ENCODE measurements around the gene GAS7.
"Not testable (repeated sequence)": the region's sequence is repeated elsewhere in the genome, so short reads cannot be mapped to it uniquely, and the experiment has no call there.

The GAS7 gene

GRCh38 chr17:9922012-9922848 is 276.2 kb downstream of the GAS7 start:
- DNase-seq (ENCODE audit: low read depth in 2 of 3, low spot score in 2 of 3), result no peak

GRCh38 chr17:9921216-9921615 is 277.2 kb downstream of the GAS7 start:
- DNase-seq (ENCODE audit: low read depth in 2 of 3, low spot score in 2 of 3), result not testable (repeated sequence)

GRCh38 chr17:9918804-9919352 is 279.5 kb downstream of the GAS7 start:
- DNase-seq (ENCODE audit: low read depth in 2 of 3, low spot score in 2 of 3), result no peak

DNA sequence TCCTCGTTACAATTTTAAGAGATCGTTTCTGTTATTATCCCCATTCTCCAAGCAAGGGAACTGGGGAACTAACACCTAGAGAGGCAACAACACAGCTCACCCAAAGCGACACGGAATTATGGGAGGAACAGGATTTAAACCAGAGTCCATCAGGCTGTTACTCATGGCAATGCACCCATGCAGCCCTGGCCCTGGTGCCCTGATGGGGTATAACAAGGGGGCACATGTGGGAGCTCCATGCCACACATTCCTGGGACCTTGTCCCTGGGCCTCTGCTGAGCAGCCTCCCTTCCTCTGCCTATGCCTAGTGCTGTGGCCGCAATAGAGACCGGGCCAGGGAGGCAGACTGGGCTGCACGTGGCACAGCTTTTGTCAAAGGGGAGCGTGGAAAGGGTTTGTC is 280.1 kb downstream of the GAS7 start:
- no peak for DNase-seq (ENCODE audit: low read depth in 2 of 3, low spot score in 2 of 3)

GRCh38 chr17:9917801-9918200 is 280.6 kb downstream of the GAS7 start:
- DNase-seq (ENCODE audit: low read depth in 2 of 3, low spot score in 2 of 3), result no peak

- DNase-seq (ENCODE audit: low read depth in 2 of 3, low spot score in 2 of 3), result no peak
These were observed 281.3 kb downstream of the GAS7 start for GRCh38 chr17:9917131-9917530.

GRCh38 chr17:9916108-9916507 is 282.3 kb downstream of the GAS7 start:
- no peak for DNase-seq (ENCODE audit: low read depth in 2 of 3, low spot score in 2 of 3)

GRCh38 chr17:9913476-9913875 is 284.9 kb downstream of the GAS7 start:
- no peak for DNase-seq (ENCODE audit: low read depth in 2 of 3, low spot score in 2 of 3)

GRCh38 chr17:9912121-9913099 is 286.0 kb downstream of the GAS7 start:
- no peak for DNase-seq (ENCODE audit: low read depth in 2 of 3, low spot score in 2 of 3)

DNA sequence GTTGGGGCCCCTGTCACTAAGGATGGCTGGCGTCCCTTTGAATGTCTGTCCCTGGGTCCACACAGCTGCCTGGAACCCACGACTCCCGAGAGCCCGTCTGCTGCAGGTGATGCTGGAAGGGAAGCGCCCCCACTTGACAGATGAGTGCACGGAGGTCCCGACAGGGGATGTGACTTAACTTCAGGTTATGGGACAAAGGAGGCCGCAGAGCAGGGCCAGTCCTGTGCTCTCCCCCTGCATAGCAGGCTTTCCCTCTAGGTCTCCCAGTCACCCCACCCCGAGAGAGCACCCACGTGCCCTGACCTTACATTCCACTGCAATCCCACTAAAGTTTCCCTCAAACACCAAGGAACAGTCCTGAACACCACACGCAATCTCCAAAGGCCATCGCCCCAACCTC is 287.3 kb downstream of the GAS7 start:
- DNase-seq (ENCODE audit: low read depth in 2 of 3, low spot score in 2 of 3), result no peak

- no peak for DNase-seq (ENCODE audit: low read depth in 2 of 3, low spot score in 2 of 3)
These were observed 289.8 kb downstream of the GAS7 start for GRCh38 chr17:9908649-9909042.

DNA sequence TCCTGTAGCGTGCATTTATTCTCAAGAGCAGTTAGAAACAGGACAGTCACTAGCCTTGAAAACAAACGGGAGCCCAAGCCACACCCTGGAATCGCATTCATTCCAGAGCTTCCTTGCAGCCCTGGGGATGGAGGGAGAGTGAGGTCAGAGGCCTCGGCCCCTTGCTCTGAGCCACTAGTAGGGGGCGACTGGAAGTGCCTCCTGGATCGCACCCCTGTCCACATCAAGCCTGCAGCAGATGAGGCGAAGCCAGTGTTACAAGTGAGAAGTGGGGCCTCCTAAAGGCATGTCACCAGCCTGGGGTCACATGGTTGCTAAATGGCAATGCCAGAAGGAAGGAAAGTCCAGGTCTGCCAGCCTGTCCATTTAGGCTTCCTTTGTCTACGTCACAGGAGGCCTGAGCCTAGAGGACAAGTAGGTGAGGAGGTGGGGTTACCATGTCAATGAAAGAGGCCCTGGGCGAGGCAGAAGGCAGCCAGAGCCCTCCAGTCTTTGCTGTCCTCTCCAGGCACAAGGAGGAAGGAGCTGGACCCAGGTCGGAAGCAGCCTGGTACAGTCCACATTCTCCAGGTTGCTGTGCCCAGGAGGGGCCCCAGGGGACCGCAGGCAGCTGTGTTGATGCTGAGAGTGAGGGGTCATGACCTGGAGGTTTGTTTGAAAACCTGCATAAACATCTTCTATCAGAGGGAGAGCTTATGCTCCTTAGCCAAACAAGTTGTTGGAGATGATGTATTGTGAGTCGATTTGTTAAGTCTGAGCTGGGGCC is 290.3 kb downstream of the GAS7 start:
- no peak for DNase-seq (ENCODE audit: low read depth in 2 of 3, low spot score in 2 of 3)

- no peak for DNase-seq (ENCODE audit: low read depth in 2 of 3, low spot score in 2 of 3)
These were observed 291.3 kb downstream of the GAS7 start for GRCh38 chr17:9907131-9907530.

DNA sequence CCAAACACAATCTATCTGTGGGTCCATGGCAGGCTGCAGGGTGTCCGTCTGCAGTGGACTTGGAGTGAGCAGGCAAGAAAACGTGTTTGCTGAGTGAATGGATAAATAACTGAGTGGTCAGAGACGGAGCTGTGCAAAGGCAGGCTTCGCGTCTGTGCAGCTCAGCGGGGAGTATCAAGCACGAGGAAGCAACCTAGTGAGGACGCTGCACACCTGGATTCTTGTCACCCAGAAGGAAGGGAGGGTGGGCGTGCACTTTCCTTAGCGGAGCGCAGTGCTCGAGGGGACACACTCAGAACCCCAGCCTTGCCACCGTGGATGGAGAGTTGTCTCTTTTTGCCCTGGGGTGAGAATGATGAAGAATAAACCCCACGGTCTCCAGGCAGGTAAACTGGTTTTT is 291.8 kb downstream of the GAS7 start:
- no peak for DNase-seq (ENCODE audit: low read depth in 2 of 3, low spot score in 2 of 3)

- no peak for DNase-seq (ENCODE audit: low read depth in 2 of 3, low spot score in 2 of 3)
These were observed 292.5 kb downstream of the GAS7 start for GRCh38 chr17:9905902-9906301.

GRCh38 chr17:9905078-9905415 is 293.4 kb downstream of the GAS7 start, which contains the start of gene RCVRN:
TSS of gene RCVRN (minus strand) at chr17:9905271. CDS start at chr17:9905180, 91 bp downstream.
- no peak for DNase-seq (ENCODE audit: low read depth in 2 of 3, low spot score in 2 of 3)

DNA sequence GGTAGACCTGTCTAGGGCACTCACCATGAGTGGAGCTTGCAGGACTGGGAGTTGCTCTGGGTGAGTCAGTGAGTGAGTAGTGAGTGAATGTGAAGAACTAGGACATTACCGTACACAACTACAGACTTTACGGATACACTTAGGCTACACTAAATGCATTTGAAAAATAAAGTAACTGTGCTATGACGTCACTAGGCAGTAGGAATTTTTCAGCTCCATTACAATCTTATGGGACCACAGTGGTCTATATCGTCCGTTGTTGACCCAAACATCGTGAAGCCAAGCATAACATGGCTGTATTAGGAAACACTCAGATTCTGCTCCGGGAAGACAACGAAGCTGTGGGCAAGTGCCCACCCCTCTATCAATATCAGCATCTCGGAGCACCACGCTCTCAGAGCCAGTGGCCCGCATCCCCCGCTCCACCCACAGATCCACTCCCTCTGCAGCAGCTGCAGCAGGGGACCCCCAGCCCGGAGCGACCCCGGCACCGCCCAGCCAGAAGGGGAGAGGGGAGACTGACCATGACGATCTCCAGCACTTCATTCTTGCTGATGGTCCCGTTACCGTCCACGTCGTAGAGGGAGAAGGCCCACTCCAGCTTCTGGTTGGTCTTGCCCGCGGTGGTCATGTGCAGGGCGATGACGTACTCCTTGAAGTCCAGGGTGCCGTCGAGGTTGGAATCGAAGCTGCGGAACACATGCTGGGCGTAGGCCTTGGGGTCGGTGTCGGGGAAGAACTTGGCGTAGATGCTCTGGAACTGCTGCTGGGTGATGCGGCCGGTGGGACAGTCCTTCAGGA is 293.9 kb downstream of the GAS7 start:
- no peak for DNase-seq (ENCODE audit: low read depth in 2 of 3, low spot score in 2 of 3)

DNA sequence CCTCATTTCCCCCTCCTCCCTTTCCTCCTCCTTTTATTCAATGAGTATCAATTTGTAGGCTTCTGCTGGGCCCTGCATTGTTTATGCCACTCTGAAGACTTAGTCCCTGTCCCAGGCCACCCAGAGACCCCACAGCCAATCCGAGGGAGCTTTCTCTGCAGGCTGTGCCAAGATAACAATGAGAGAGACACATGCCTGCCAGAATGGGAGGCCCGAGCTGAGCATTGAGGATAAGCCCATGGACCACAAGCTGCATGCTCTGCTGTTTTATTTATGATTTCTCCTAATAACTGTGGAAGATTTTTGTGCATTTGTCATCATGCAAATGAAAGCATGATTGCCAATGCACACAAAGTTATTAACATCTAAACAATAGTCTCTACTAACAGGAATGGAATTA is 296.3 kb downstream of the GAS7 start:
- DNase-seq (ENCODE audit: low read depth in 2 of 3, low spot score in 2 of 3), result no peak

- DNase-seq (ENCODE audit: low read depth in 2 of 3, low spot score in 2 of 3), result no peak
These were observed 297.6 kb downstream of the GAS7 start for GRCh38 chr17:9900784-9901183.

DNA sequence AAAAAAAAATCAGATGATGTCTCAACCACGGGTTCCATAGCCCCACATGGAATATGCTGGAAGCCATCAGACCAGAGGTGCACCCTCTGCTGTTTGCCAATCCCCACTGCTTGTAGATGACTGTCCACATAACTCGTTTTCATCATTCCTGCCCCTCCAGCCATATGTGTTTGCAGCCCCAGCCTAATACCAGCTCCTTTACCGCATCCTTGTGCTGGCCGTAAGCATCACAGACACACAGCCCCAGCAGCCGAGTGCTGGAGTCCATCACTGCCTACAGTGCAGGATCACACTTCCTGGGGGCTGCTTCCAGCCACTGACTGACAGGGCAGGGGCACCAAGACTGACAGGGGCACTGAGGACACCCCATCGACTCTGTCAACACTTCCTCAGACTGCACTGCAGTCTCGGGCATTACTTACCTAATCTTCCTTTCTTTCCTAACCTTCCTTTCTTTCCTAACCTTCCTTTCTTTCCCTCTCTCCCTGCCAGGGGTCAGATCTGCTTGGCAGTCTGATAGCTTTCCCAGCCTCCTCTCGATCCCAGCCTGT is 298.3 kb downstream of the GAS7 start:
- no peak for DNase-seq (ENCODE audit: low read depth in 2 of 3, low spot score in 2 of 3)
